ENCODE data around the gene PSMA5.
"Not testable (repeated sequence)": the region's sequence is repeated elsewhere in the genome, so short reads cannot be mapped to it uniquely, and the experiment has no call there.

Gene PSMA5
- 66.1 to 131 (median 101) reads per million in 17 experiments for total RNA-seq

- peak; percentile 98 to 100 (median 98) for DNase-seq
These were observed at the start of gene PSMA5 for GRCh38 chr1:109426281-109427170. Gene PSMA5, minus strand, starts transcription at chr1:109426448. Its CDS starts 118 bp downstream, at chr1:109426330.

- DNase-seq: no peak
These were observed 49.0 kb upstream of the PSMA5 start for GRCh38 chr1:109475261-109475660.

- peak in 2 of 4 experiments; percentile 11 to 30 for DNase-seq
These were observed 48.4 kb upstream of the PSMA5 start for GRCh38 chr1:109474697-109475096.

GRCh38 chr1:109473284-109474057 lies 47.2 kb upstream of the PSMA5 start:
- DNase-seq: not testable (repeated sequence)

GRCh38 chr1:109472779-109473178 lies 46.5 kb upstream of the PSMA5 start:
- no peak for DNase-seq

- DNase-seq: no peak
These were observed 44.0 kb upstream of the PSMA5 start for GRCh38 chr1:109470245-109470644.

GRCh38 chr1:109468903-109469302 lies 42.7 kb upstream of the PSMA5 start:
- no peak for DNase-seq

- DNase-seq: no peak
These were observed 41.8 kb upstream of the PSMA5 start for GRCh38 chr1:109468061-109468460.

GRCh38 chr1:109467301-109467777 lies 41.1 kb upstream of the PSMA5 start:
- DNase-seq: peak in 2 of 4 experiments; percentile 10 to 16

- DNase-seq: peak; percentile 21 to 63 (median 36)
These were observed 40.4 kb upstream of the PSMA5 start, which contains the start of gene SYPL2 for GRCh38 chr1:109466452-109467300. Gene SYPL2, plus strand, starts transcription at chr1:109466546. Its CDS starts 298 bp downstream, at chr1:109466844.

GRCh38 chr1:109466125-109466451 lies 39.8 kb upstream of the PSMA5 start:
- no peak for DNase-seq

GRCh38 chr1:109457819-109458218 lies 31.6 kb upstream of the PSMA5 start:
- DNase-seq: no peak

- DNase-seq: no peak
These were observed 28.4 kb upstream of the PSMA5 start for GRCh38 chr1:109454497-109455133.

GRCh38 chr1:109447524-109447923 lies 21.3 kb upstream of the PSMA5 start:
- DNase-seq: no peak

- not testable (repeated sequence) for DNase-seq
These were observed 19.9 kb upstream of the PSMA5 start for GRCh38 chr1:109445949-109446695.

- DNase-seq: no peak
These were observed 18.1 kb upstream of the PSMA5 start for GRCh38 chr1:109444346-109444745.

GRCh38 chr1:109443476-109443875 lies 17.2 kb upstream of the PSMA5 start:
- no peak for DNase-seq

GRCh38 chr1:109441069-109441468 lies 14.8 kb upstream of the PSMA5 start:
- peak in 2 of 4 experiments; percentile 38 to 42 for DNase-seq

GRCh38 chr1:109438798-109439297 lies 12.6 kb upstream of the PSMA5 start:
- DNase-seq: peak; percentile 68 to 91 (median 78)

- no peak for DNase-seq
These were observed 8.2 kb upstream of the PSMA5 start for GRCh38 chr1:109434484-109434883.

GRCh38 chr1:109433322-109433721 lies 7.1 kb upstream of the PSMA5 start:
- peak in 3 of 4 experiments; percentile 32 to 55 (median 44) for DNase-seq
